SIG-M5 treated with dmso at 0.1 percent for 504 hours (cell line): ENCODE data around the gene HOTAIR.

ENCODE experiments used
- DNase-seq: peaks from one replicate; lab custom pipeline; 2025; ENCODE audit not compliant: unreplicated experiment; lab: John Stamatoyannopoulos, UW

The HOTAIR gene

DNA sequence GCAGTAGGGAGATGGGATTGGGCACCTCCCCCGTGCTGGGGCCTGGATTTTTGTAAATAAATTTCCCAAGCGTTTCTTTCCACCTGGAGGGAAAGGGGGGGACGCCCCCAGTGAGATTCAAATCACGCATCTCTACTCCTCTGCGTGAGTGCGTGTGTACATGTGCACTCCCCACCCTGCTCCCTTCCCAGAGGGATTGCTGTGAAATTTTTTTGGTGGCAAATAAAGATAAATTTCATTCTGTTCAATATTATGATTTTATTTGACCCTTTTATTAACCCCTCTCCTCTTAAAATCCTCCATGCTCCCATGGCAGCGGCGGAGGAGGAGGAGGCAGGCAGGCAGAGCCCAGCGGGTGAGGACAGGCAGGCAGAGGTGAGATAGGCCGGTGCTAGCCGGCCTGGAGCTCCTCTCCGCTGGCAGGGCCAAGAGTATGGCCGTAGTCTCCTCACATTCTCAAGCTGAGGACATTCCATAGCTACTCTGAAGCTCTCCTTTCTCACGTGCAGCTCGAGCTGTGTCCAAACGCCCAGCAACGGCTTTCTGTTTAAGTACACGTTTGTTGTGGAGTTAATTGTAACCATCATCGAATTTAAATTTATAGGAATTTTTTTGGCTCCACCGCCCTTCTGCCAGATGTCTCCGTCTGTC lies 1.5 kb upstream of the HOTAIR start:
- DNase-seq: no peak

DNA sequence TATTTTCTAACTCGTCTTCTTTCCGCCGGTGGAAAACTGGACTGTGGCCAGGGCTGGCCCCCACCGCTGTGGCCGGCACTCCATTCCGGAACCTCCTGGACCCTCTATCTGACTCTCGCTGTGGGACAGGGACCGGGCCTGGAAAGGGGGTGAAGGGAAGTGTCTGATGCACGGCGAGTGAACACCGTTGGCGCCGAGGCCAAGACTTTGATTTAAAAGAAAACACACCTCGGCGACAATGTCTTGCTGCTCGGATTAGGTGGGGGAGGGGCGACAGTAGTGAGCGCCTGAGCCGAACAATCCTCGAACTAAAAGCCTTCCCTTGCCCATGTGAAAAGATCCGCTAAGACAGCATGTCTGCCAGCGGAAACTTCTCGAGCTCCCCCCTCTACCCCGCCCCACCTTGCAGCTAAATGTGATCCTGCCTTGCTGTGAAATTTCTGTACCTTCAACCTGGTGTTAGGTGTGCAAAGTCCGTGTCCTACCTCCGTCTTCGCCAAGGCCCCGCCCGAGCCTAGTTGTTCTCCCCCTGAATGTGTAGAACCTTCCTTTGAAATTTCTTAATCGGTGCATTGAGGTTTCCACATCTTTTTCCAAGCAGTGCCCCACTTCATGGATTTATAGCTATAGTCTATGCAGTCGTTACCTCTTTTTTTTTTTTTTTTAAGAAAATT lies 862 bp upstream of the HOTAIR start:
- DNase-seq: no peak

DNA sequence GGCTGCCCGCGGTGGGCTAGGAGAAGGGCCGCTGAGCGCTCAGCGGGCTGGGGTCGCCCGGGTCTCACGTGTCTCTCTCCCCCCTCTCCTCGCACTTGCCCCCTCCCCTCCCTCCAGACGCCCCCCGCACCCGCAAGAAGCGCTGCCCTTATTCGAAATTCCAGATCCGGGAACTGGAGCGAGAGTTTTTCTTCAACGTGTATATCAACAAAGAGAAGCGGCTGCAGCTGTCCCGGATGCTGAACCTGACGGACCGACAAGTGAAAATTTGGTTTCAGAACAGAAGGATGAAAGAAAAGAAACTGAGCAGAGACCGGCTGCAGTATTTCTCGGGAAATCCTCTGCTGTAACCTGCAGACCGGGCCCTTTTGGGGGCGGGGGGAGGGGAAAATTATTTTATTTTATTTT lies 314 bp upstream of the HOTAIR start:
- DNase-seq: no peak

DNA sequence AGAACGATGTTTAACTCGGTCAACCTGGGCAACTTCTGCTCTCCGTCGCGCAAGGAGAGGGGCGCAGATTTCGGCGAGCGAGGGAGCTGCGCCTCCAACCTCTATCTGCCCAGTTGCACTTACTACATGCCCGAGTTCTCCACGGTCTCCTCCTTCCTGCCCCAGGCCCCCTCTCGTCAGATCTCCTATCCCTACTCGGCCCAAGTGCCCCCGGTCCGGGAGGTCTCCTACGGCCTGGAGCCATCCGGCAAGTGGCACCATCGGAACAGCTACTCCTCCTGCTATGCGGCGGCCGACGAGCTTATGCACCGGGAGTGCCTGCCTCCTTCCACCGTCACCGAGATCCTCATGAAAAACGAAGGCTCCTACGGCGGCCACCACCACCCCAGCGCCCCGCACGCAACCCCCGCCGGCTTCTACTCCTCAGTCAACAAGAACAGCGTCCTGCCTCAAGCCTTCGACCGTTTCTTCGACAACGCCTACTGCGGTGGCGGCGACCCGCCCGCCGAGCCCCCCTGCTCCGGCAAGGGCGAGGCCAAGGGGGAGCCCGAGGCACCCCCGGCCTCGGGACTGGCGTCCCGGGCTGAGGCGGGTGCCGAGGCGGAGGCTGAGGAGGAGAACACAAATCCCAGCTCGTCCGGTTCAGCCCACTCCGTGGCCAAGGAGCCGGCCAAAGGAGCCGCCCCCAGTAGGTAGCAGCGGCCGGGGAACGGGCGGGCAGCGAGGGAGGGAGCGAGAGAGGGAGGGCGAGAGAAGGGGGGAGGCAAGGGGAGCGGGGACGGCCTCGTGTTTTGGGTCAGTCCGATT lies 1.3 kb downstream of the HOTAIR start:
- no peak for DNase-seq

DNA sequence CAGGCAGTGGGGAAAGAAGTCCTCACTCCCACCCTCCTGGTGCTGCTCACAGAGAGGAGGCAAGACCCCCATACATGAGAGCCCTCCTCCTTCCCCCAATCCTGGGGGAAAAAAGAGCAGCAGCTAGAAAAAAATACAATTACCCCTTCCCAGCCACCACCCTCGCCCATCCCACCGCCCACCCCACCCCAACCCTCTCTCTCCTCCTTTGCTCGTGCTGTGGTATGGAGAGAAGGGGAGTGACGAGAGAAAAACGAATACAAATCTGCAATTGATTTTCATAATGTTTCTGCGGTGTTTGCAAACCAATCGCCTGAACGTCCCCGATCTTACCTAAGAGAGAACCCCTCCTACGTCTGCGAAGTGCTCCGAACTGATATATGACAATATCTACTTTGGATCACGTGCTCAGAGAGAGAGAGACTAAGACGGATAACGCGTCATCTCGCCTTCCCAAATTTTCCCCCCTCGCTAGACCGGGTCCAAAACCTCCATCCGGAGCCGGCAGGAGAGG lies 2.0 kb downstream of the HOTAIR start, which contains the start of gene HOXC11:
Gene HOXC11 (plus strand): TSS at position 405 of the 514 bp plus-strand sequence. CDS start 116 bp downstream, outside the sequence.
- DNase-seq: no peak

DNA sequence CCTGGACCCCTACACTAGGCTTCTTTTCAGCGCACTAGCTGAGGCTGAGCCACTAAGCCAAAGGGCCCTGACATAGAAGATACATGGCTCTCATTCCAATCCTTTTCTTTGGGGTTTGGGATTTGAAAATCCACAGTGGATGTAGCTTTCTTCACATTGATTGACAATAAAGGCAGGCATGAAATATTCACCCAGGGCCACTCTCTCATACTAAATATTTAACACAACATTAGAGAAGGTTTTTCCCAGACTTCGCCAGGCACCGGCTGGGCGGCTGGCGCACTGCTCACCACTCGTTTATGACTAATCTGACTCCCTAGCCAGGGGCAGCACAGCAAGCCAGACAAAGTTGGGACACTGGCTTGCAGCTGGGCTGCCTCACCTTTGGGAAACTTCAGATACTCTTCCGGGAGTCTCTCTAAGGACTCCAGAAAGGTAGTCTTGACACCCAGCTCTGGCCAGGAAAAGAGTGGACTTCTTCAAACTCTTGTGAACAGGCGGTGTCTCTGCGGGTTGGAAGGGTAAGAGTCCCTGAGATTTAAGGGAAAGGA lies 2.5 kb downstream of the HOTAIR start:
- no peak for DNase-seq

DNA sequence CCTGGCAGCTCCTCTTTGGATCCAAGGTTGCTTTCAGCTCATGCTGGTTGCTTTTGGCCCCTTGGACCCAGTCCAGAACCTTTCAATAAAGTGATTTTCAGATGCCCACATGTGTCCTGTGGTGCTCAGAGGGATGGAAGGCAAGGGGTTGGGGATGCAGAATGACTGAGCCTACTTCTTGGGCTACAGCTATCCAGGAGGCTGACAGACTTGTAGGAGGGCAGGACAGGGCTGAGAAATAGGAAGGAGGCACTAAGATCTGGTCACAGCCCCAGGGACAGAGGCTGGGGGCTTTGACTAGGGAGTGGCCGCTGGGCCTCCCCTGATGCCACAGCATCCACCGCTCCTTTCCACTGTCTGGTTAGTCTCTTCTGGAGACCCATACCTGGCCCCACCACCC lies 3.1 kb downstream of the HOTAIR start:
- no peak for DNase-seq

DNA sequence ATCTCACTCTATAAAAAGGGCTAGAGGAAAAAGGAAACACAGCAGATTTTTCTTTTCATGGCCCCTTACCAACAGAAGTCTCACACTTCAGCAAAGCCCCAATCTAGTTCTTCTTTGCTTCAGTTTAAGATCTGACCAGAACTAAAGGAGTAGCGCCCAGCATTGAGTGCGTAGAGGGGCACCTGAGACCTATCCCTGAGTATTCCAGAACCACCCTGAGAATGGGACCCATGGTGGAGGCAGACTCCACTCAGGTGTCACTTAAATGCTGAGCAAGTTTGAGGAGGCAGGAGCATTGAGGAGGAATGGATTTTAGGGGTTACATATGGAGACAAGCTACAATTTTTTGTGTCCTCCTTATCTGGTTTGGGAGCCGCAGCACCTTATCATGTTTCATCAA lies 3.6 kb downstream of the HOTAIR start:
- DNase-seq: no peak

DNA sequence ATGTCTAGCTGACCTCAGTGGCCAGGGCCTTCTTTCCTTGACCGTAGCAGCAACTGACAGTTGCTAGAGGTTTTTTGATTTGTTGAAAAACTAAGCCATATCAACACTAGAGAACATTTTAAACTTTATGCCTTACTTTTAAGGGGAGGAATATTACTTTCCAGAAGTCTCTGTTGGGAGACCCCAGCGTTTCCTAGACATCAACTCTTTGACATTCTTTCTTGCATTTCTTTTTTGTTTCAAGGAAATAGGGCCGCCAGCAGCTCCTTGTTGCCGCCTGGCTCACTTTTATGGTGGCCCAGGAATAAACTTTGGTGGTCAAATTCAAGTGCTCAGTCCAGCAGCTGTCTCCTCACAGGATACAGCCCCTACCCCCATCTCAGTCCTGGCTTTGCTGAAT lies 4.3 kb downstream of the HOTAIR start:
- DNase-seq: no peak

DNA sequence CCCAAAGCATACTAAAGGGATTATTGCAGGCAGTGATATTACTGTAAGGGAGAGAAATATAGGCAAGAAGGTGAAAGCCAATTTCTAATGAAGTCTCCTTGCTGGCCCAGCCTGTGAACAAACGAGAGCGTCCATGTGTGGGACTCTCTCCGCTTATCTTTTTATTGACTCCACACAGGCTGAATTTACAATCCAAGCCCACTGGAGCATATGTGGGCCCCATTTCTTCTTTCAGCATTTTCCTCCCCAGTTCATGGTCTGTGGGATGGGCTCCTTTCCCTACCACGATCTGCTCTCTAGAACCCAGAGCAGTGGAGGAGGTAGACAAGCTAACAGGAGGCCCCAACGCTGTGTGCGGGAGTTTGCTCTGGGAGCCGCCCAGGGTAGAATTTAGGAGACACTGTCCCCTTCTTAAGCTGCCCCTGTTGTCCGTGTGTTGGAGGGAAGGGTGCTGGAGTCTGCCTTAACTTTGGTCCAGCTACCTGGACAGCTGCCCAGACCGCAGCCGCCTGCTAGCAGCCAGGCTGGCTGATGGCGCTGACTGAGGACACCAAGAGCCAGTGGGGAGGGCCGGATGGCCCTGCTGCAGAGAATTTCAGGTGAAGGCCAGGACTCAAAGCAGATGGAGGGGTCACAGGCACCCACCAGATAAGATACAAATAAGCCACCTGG lies 5.0 kb downstream of the HOTAIR start:
- DNase-seq: no peak

DNA sequence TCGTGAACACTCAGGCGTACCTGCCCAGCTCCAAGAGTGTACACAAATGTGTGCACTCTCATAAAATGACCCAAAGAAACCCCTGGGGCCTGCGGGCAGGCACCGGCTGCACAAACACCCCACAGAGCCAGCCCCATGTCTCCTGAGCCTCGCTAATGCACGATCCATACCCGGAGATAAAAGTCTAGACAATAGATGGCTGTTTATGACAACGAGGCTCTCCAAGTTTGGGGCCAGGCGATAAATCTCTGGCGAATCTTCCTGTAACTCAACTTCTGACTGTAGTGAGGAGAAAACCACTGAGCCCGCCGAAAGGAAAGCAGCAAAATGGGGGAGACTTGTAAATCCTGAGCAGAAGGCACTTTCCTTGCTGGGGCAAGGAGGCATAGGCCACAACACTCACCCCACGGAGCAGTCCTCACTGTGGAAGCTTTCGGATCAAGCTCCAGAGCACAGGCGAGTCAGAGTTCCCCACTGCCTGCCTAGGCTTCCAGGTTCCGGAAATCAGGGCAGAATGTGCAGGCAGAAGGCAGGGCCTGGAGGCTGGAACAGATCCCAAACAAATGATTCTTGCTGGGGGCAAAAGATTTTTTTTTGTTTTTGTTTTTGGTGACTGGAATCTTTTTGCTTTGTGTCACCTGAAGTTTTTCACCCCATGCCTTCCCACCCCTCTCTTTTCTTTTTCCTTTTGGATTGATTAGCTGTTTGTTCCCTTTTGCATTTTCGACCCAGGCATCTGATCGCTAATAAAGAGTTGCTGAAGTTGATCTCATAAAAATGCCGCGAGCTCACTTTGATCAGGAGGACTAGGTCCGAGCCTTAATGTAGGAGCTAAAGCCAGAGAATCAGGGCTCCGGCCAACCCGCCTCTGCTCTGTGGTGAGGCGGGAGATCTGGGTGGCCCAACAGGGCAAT lies 6.3 kb downstream of the HOTAIR start:
- DNase-seq: no peak

DNA sequence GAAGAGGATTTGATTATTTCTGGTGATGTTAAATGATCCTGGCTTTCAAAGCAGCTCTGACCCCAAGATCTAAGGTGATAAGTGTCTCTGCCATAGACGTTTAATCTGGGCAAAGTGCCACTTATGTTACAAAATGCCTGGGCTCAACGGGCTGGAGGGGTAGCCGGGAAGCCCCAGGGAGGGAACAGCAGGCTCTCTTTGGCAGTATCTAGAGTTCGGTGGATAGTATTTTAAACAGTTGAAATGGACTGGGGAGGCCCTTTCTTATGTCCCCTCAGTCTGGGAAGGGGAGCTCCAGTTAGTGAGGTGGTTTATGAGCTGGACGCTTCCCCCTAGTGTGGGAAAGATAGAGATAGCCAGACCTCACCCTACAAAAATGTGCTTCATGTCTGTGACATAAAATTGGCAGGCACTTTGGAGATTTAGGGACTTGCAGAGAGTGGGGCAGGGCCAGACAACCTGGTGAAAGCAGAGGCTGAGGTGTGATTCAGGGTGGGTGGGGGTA lies 7.3 kb downstream of the HOTAIR start:
- no peak for DNase-seq

DNA sequence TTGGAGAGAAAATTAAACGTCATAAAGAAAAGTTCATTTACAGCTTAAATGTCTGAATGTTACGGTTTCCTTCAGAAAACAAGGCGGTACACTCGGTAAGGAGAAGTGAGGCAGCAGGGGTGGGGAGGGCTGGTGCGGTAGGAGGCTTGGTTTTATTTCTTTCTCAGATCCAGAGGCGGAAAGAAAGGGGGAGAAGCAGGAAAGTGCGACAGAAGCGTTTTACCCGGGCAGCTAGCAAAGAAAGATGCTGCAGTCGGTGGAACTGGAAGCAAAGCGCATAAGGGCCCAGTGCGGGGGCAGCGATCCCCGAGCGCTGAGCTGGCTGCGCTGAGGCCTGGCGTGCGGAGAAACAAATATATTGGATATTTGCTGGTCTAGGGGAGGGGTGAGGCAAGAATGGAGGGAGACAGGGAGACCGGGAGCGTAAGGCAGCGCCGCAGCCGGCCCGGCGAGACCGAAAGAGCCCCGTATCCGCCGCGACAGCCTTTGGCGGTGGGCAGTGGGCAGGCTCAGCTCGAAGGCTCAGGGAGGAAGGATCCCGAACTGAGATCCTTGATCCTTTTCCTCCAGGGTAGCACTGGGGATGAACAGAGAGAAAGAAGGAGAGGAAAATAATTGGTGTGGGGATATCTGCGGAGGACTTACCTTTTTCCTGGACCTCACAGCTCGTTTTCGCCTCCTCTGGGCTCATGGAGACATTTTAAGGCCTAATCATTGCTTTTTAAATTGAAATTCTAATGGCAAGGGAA lies 8.2 kb downstream of the HOTAIR start:
- no peak for DNase-seq

DNA sequence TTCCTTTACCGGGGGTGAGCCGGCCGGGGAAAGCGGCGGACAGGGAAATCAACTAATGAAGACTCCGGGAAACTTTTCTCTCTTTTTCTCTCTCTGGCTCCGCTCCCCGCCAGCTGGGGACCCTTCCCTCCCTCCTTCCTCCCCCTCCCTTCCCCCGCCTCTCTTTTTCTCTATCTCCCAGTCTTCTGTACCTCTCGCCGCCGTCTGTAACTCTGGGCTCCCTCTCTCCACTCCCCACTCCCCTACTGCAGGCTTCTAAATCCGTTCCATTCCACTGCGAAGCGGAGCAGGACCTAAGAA lies 8.7 kb downstream of the HOTAIR start:
- DNase-seq: no peak

DNA sequence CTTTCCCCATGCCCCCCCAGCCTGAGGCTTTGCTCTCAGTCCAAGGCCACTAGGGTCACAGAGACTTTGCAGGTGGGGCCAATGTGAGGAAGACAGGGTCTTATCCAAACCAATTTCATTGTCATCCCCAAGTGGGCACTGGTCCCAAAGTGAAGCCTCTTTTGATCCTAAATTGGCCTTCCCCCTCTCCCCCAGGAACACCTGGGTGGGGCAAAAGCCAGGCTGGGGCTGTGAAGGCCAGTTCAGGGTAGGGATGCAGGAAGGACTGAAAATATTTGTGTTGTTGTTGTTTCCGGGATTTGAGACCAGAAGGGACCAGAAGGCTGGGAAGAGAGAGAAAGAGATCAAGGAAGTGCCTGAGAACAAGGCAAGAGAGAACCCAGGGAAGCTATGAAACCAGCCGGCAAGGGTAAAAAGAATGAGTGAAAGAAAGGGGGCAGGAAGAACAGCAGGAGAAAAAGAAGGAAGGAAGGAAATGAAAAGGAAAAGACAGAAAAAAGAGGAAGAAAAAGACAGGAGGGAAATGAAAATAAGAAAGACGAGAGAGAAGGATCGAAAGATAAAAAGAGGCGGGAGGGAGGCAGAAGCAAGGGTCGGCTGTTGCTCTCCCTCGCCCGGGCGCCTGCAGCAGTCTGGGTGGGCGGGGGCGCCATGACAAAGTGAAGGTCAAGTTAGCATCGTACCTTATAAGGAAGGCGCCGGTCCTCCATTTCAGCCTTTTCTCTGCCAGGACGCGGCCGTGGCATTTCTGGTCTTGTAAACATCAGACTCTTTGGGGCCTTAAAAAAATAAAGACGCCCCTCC lies 9.3 kb downstream of the HOTAIR start:
- no peak for DNase-seq

DNA sequence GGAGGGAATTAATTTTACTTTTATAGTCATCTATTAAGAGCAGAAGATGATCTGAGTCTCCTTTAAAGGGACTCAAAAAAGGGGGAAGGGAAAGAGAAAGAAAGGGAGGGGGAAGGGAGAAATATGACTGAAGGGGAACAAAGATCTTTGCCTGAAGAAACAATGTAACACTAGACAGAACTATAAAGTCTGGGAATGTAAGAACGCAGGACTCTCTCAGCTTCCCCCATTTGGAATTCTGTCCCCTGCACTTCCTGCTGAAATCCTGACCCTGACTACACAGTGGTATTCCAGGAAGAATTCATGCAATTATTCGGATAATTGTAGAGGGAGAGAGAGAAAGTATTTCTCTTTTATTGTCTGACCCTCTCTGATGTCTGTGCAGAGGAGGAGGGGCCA lies 10.4 kb downstream of the HOTAIR start:
- no peak for DNase-seq

DNA sequence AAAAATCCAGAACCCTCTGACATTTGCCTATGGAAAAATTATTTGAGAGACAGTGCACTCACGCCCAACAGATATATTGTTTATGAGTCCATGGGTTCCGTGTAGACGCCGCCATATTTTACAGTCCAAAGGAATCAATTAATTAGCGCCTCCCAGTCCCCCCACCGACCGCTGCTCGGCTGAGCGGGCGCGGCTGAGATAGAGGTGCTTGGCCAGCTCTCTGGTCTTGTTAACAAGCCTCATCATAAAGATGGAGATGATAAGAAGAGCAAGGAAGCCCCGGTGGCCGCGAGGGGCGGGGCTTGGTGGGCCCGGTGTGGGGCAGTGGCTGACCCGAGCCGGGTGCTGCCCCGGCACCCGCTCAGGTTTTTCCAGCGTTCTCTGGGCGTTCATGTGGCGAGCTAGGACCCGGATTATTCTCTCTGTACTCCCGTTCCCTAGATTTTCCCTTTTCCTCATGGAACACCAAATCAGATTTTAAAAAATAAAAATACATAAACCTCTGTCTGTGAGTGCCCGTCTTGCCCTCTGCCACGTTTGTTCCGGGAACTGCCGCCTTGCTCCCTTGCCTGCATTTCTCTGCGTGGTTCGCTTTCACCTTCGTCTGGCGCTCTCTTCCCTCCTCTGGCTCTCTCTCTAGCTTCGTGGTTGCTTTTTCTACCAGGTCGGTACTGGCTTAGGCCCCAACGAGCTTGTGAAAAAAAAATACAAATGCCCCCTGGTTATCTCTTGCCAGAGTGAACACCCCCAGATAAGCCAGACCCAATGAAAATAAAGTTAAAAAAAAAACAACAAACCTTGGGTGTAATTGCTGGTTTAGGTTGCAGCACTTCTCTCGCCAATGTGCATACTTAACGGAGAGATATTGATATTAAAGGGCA lies 11.1 kb downstream of the HOTAIR start:
- DNase-seq: no peak
